Stimulated activated CD8-positive, alpha-beta memory T cell treated with anti-CD3 and anti-CD28 coated beads, Interleukin-4, amount 100 ng/mL, for 4 hours (primary cell): ENCODE measurements around the gene AFF2.
"Not testable (repeated sequence)": the region's sequence is repeated elsewhere in the genome, so short reads cannot be mapped to it uniquely, and the experiment has no call there.

Source experiments
- DNase-seq, 2 donors: peaks; one replicate each; pipeline ENCODE4 v3.0.0-alpha.2; 2020; ENCODE audit warnings: low read depth in 2 of 2, low spot score in 1 of 2

The AFF2 gene

DNA sequence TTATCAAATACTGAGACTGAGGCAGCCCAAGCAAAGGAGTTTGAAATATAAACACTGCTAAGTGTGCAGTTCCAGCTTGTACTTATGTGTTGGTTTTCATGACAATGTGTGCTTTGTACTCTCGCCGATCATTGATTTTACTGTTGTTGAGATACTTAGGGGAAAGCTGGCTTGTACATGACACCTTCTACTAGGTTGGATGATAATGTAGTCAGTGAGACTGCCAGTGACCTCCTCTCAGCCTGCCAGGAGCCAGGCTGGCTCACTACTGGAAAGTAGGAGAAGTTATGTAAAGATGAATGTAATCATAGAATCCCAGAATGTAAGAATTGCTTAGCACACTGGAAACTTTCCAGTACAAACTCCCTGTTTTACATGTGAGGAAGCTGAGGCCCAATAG is 132.0 kb downstream of the AFF2 start:
- no peak for DNase-seq

DNA sequence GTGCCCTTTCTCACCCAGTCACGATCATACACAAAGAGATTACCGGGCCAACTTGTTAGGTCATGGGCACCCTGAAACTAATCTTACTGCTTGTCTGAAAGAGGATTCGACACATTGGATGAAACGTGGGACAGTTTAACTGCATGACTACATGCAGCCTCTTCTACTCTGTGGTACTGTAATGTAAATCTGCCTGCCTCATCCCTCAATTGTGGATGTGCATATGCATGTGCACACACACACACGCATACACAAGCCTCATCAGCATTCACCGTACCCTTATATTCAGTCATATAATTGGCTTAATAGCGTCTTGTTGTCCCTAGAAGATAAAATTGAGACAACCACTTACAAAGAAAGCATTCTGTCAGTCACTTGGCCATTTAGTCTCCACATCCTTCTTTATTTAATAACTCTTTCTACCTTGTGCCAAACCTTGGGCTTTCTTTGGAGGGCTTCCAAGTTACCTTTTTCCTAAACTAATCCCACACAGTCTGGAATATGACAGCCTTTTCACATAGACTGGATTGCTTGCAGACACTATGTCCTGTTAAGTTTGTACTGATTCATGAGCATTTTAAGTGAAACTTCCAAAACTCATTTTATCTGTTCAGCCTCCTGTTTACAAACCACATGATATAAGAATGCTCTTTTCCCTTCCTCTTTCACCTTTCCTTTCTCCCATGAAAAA is 132.9 kb downstream of the AFF2 start:
- no peak for DNase-seq

- no peak for DNase-seq
Measured at GRCh38 chrX:148634591-148634990, 134.2 kb downstream of the AFF2 start.

- no peak for DNase-seq
Measured at GRCh38 chrX:148643460-148643859, 143.0 kb downstream of the AFF2 start.

GRCh38 chrX:148647651-148648050 is 147.2 kb downstream of the AFF2 start:
- no peak for DNase-seq

DNA sequence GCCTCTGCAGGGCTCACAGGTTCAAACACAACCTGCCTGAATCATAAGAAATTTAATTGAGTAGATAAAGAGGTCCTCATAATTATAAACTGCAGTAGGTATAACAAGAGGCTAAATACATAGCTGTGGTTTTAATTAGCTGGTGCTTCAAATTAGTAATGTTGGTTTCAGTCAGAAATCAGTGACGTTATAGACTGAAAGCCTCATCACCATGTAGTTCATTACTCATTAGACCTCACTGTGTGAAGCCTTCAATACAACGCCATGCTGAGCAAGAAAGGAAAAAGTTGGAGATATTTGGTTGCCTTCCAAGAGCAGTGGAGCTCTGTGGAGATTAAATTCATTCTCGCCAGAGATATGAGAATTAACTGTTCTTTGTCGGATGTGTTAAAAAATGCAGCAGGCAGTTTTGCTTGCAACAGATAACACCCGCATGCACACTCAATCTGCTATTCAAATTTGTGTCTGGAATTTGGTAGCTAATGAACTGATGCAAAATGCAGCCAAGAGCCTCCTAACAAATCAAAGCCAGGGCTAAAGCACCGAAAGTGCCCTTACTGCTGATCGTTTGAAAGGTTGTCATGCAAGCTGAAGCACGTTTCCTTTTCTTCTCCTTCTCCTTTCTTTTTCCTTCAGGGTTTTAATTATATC is 148.9 kb downstream of the AFF2 start:
- no peak for DNase-seq

DNA sequence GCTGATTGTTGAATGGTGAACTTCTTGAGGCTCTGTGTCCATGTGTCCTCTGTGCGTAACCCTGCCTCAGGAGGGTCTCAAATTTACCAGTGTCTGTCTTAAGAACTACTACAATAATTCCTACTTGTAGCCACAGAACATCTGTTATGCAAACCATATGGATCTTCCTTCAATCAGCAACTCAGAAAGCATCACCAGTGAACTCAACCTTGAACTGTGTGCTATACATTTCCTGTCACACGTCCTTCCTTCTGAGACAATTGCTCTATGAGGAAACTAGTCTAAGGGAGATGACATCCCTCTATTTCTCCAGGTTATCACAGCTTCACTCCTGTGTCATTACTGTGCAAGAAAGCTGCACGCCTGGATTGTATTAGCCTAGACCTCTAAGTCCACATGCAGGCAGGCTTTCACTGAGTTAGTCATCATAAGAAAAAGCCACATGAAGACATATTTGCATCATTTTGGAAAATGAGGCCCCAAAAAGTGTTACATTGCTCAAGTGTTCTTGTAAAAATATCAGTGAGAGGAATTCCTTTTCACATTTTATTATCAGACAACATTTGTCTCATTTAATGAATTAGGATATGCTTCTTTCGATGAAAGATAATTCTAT is 157.8 kb downstream of the AFF2 start:
- no peak for DNase-seq

- no peak for DNase-seq
Measured at GRCh38 chrX:148659481-148659880, 159.1 kb downstream of the AFF2 start.

- DNase-seq: no peak
Measured at GRCh38 chrX:148661035-148661434, 160.6 kb downstream of the AFF2 start.

DNA sequence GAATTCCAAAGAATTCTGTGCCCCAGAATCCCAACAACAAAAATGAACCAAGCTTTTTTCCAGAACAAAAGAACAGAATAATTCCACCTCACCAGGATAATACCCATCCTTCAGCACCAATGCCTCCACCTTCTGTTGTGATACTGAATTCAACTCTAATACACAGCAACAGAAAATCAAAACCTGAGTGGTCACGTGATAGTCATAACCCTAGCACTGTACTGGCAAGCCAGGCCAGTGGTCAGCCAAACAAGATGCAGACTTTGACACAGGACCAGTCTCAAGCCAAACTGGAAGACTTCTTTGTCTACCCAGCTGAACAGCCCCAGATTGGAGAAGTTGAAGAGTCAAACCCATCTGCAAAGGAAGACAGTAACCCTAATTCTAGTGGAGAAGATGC is 161.6 kb downstream of the AFF2 start:
- no peak for DNase-seq

- no peak for DNase-seq
Measured at GRCh38 chrX:148664171-148664570, 163.8 kb downstream of the AFF2 start.

GRCh38 chrX:148664995-148665394 is 164.6 kb downstream of the AFF2 start:
- DNase-seq: no peak

- not testable (repeated sequence) for DNase-seq
Measured at GRCh38 chrX:148669175-148669574, 168.8 kb downstream of the AFF2 start.

GRCh38 chrX:148670277-148670676 is 169.9 kb downstream of the AFF2 start:
- no peak for DNase-seq

DNA sequence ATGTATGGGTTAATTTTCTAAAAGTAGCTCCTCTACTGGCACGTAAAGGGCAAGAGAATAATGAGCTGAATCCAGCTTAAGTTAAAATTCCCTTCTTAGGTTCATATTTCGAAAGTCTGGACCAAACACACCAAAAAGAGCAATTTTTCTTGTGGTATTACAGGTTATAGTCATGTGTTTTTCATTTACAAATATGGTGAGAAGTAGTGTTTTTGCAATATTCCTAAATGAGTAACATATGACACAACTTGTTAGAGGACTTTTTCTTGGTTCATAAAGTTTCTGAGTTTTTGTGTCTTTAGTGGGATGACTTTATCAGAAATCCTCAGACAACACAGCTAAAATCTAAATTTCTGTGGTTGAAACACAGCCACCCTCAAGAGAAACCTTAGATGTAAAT is 172.1 kb downstream of the AFF2 start:
- DNase-seq: no peak

DNA sequence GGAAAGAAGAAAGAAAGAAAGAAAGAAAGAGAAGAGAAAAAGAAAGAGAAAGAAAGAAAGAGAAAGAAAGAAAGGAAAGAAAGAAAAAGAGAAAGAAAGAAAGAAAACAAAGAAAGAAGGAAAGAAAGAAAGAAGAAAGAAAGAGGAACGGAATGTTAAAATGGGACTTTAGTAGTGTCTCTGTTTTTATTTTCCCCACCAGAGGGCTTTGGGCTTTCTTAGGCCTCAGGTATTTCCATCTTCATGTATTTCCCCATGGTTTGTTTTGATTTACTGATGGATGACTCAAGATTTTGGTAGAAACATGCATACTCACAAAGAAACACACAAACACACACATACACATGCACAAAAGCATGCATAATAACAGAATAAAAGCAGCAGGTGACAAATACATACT is 181.2 kb downstream of the AFF2 start:
- DNase-seq: no peak

GRCh38 chrX:148682206-148682605 is 181.8 kb downstream of the AFF2 start:
- DNase-seq: no peak

GRCh38 chrX:148691456-148691855 is 191.0 kb downstream of the AFF2 start:
- DNase-seq: no peak

DNA sequence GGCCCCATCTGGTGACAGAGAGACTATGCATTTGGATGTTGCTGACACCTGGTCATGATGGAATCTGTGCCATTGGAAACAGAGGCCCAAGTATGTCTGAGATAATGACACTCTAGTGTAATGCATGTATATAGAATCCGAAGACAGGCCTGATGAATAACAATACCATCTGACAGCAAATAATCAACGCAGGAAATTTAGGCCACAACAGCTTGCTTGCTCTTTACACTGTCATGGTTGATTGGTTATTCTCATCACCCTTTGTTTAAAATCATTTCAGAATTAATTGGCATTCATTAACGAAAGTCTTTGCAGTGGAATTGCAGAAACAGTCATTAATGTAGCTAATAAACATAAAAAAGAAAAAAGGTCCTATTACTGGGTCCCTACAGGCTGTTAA is 194.8 kb downstream of the AFF2 start:
- no peak for DNase-seq

GRCh38 chrX:148698221-148698620 is 197.8 kb downstream of the AFF2 start:
- no peak for DNase-seq

GRCh38 chrX:148700021-148700420 is 199.6 kb downstream of the AFF2 start:
- DNase-seq: no peak

DNA sequence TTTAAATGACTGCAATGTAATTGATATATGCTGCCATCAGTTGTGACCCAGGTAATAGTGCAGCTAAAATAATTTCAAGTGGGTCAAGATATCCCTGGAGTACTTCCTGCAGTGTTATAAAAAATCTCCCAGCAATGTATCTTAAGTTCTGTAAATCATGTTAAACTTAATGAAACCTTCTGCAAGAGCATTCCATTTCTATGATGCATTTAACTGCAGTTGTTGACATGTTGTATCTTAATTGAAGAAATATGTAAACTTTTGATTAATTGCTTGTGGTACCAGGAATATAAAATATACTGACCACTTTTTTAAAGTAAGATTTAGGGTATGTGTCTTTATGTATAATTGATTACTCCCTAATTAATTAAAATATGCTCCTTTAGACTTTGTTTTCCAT is 213.6 kb downstream of the AFF2 start:
- no peak for DNase-seq

DNA sequence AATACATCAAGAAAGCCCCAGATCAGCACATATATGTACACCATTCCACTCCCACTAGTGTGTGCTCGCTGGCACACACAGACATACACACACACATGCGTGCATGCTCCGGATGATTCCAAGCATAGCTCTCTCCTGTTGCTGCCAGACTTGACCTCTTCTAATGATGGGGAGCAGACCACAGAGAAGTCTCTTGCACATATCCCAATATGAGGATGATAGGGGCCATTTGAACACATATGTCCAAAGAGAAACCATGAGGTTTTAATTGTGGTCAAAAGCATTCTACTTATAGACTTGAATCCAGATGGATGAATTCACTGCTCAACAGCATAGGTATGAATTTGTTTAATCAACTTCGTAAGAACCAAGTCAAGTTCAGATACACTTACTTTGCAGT is 214.9 kb downstream of the AFF2 start:
- DNase-seq: no peak
